Mesodermal cell (in vitro differentiated cells): ENCODE results near the gene FHIP2A.
"Not testable (repeated sequence)": the region's sequence is repeated elsewhere in the genome, so short reads cannot be mapped to it uniquely, and the experiment has no call there.

Source experiments
- H3K27ac ChIP-seq: 2 replicates; pipeline ENCODE4 v1.7.0; 2013; ENCODE audit warnings: mild to moderate bottlenecking, low read depth, low read length, moderate library complexity; ENCODE audit not compliant: severe bottlenecking
- H3K36me3 ChIP-seq: 2 replicates; pipeline ENCODE4 v1.7.1; 2013; ENCODE audit warnings: mild to moderate bottlenecking, low read length, moderate library complexity; ENCODE audit not compliant: control insufficient read depth, insufficient read depth
- H3K4me1 ChIP-seq: one replicate; pipeline ENCODE4 v1.7.1; 2013; ENCODE audit warnings: mild to moderate bottlenecking, low read length; ENCODE audit not compliant: insufficient read depth, control insufficient read depth, poor library complexity, severe bottlenecking
- H3K4me3 ChIP-seq: 2 replicates; pipeline ENCODE4 v1.7.0; 2013; ENCODE audit warnings: low read length, control low read depth, mild to moderate bottlenecking; ENCODE audit not compliant: insufficient read depth, poor library complexity, severe bottlenecking; ENCODE audit errors: extremely low read depth
- H3K9me3 ChIP-seq: 2 replicates; pipeline ENCODE4 v1.7.1; 2013; ENCODE audit warnings: mild to moderate bottlenecking, low read length, moderate library complexity; ENCODE audit not compliant: control insufficient read depth
- WGBS, 2 experiments: methylation state at CpG; one replicate each; pipeline ENCODE4 v1.1.5; 2013; ENCODE audit warnings: missing lambda C conversion rate in 2 of 2; ENCODE audit not compliant: insufficient coverage in 2 of 2; 5-methylcytosine and 5-hydroxymethylcytosine counted together

The FHIP2A gene

DNA sequence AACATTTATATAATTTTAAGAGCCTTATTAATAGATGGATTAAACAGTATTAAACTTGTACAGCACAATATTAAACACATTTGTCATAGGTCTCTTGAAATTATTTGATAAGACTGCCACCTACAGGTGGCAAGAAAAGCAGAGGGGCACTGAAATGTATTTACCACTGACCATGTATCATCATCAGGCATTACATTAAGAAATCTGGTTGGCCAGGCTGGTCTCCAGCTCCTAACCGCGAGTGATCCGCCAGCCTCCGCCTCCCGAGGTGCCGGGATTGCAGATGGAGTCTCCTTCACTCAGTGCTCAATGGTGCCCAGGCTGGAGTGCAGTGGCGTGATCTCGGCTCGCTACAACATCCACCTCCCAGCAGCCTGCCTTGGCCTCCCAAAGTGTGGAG is 35.1 kb upstream of the FHIP2A start:
- not testable (repeated sequence) for H3K9me3 ChIP-seq, H3K4me1 ChIP-seq, H3K4me3 ChIP-seq, H3K27ac ChIP-seq, H3K36me3 ChIP-seq
- WGBS, 2 experiments = 88% methylated on average over 7 of the region's 9 CpGs; no CpG with 5 or more reads in 1 of the 2 experiments

DNA sequence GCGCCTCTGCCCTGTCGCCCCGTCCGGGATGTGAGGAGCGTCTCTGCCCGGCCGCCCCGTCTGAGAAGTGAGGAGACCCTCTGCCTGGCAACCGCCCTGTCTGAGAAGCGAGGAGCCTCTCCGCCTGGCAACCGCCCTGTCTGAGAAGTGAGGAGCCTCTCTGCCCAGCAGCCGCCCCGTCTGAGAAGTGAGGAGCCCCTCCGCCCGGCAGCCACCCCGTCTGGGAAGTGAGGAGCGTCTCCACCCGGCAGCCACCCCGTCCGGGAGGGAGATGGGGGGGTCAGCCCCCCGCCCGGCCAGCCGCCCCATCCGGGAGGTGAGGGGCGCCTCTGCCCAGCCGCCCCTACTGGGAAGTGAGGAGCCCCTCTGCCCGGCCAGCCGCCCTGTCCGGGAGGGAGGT is 34.4 kb upstream of the FHIP2A start:
- not testable (repeated sequence) for H3K27ac ChIP-seq, H3K4me1 ChIP-seq, H3K4me3 ChIP-seq, H3K9me3 ChIP-seq, H3K36me3 ChIP-seq
- WGBS, 2 experiments = 100% methylated on average over 4 of the region's 30 CpGs; no CpG with 5 or more reads in 1 of the 2 experiments

DNA sequence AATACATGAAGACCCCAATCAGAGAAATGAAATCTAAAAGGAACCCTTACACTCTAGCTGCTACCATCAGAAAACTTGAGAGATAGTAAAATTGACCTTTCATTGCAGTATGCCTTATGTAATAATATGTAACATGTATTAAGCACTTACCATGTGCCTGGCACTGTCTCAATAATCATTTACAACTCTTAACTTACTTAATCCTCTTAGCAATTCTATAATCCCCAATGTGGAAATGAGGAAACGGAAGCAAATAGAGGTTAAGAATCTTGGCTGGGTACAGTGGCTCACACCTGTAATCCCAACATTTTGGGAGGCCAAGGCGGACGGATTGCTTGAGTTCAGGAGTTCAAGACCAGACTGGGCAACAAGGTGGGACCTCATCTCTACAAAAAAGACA is 29.8 kb upstream of the FHIP2A start:
- H3K27ac ChIP-seq = no peak overlapping the region
- no peak overlapping the region for H3K4me3 ChIP-seq
- 94 to 100% methylated on average over 2 to 3 of the region's 3 CpGs for WGBS, 2 experiments
- H3K4me1 ChIP-seq = no peaks in the 10 kb centered on the region
- no peaks in the 10 kb centered on the region for H3K9me3 ChIP-seq
- H3K36me3 ChIP-seq = no peaks in the 10 kb centered on the region

DNA sequence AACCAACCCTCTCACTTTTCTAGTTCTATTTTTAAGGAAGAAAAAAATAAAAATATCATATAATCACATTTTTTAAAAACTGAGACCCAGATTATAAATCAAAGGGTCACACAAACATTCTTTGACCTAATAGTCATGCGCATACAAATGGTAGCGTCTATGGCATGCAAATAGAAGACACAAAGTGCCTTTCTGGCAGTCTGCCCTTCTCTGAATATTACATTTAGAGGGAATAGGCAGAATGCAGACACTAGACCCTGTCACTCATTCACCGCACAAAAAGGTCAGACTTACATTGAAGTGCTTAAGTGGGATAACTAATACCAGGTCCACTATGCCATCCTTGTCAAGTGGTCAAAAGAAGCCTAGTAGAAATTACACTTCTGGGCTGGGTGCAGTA is 26.5 kb upstream of the FHIP2A start:
- no peak overlapping the region for H3K4me3 ChIP-seq
- no peaks in the 10 kb centered on the region for H3K9me3 ChIP-seq
- H3K27ac ChIP-seq = no peak overlapping the region
- WGBS, 2 experiments = 87 to 100% methylated on average over 3 of the region's 3 CpGs
- H3K4me1 ChIP-seq = no peaks in the 10 kb centered on the region
- no peaks in the 10 kb centered on the region for H3K36me3 ChIP-seq

DNA sequence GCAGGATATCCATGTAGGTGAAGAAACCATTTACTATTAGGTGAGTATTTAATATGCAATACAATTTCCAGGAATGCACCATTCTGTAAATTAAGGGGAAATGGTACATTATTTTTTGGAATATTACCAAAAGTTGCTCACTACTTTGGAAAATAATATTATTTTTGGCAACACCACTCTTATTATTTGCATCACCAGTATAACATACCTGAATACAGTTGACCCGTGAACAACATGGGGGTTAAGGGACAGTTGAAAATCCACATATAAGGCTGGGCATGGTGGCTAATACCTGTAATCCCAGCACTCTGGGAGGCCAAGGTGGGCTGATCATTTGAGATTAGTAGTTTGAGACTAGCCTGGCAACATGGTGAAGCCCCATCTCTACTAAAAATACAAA is 21.2 kb upstream of the FHIP2A start:
- Histone ChIP-seq H3K4me3 (no peak overlapping the region), H3K4me1 (no peaks in the 10 kb centered on the region), H3K27ac (no peak overlapping the region), H3K36me3 (no peaks in the 10 kb centered on the region), H3K9me3 (no peaks in the 10 kb centered on the region)
- no CpG with 5 or more reads among the region's 1 CpG for WGBS, 2 experiments

DNA sequence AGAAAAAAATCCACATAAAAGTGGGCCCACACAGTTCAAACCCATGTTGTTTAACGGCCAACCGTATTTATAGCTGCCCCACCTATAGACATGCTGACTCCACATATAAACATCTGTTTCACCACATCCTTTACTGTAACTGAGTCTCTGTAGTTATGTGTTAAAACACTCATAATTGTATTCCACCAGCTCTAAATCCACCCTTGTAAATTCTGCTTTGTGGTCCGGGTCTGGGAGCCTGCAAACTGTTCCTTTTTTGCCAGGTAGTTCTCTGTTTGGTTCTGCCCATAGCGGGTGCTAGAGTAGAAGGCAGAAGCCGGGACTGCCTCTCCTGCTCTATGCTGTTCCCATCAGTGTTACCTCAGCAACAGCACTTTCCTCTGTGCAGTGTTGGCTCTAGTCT is 20.2 kb upstream of the FHIP2A start:
- 96 to 100% methylated on average over 1 to 4 of the region's 5 CpGs for WGBS, 2 experiments
- no peak overlapping the region for H3K27ac ChIP-seq
- H3K4me1 ChIP-seq = no peaks in the 10 kb centered on the region
- H3K9me3 ChIP-seq = no peaks in the 10 kb centered on the region
- H3K36me3 ChIP-seq = no peaks in the 10 kb centered on the region
- no peak overlapping the region for H3K4me3 ChIP-seq

DNA sequence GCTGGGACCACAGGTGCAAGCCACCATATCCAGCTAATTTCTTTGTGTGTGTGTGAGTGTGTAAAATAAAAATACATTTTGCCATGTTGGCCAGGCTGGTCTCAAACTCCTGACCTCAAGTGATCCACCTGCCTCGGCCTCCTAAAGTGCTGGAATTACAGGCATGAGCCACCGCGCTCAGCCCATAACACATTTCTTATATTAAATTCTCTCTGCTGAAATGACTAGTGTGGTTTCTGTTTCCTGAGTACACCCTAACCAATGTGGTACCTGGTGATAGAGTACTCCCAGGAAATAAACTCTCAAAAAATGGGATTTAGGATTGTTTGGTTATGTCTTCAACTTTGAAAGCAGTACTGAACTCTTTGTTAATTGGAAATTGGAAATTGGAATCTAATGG is 19.4 kb upstream of the FHIP2A start:
- H3K4me3 ChIP-seq = no peak overlapping the region
- no peaks in the 10 kb centered on the region for H3K36me3 ChIP-seq
- H3K27ac ChIP-seq = no peak overlapping the region
- no peaks in the 10 kb centered on the region for H3K9me3 ChIP-seq
- 100% methylated on average over 1 of the region's 3 CpGs; no CpG with 5 or more reads in 1 of the 2 experiments for WGBS, 2 experiments
- no peaks in the 10 kb centered on the region for H3K4me1 ChIP-seq

DNA sequence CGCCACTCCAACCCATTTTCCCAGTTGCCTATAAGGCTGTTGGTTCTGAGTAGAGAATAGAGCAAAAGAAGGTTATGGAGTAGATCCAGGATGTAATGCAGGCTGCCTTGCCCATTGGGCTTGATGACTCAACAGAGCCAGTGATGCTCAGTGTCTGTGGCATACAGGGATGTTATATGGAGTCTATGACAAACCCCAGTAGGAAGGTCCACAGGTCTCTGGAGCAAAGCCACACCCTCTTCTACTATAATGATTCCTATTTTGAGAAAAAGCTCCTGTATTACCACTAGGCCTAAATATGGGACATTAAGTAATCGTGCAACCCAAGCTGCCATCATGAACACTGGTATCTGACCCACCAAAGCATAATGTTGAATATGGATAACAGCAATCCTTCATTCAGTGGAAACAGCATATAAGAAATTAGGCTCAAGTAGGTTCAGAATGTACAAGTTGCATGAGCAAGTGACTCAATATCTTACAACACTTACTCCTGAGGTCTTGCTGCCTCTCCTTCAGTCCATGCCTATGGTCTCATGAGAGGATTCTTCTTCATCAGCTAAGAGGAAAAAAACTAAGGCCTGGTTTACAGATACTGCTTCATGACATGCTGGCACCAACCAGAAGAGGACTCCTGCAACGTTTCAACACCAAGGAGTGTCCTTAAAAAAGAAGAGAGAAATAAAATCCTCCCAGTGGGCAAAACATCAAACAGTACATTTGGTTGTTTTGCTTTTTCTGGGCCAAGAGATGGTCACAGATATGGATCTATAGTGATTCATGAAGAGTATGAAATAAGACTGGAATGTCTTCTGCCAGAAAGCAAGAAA is 14.8 kb upstream of the FHIP2A start:
- H3K9me3 ChIP-seq = no peaks in the 10 kb centered on the region
- WGBS, 2 experiments = 100% methylated on average over 1 of the region's 3 CpGs; no CpG with 5 or more reads in 1 of the 2 experiments
- H3K36me3 ChIP-seq = no peaks in the 10 kb centered on the region
- no peak overlapping the region for H3K4me3 ChIP-seq
- no peak overlapping the region for H3K27ac ChIP-seq
- H3K4me1 ChIP-seq = no peaks in the 10 kb centered on the region

DNA sequence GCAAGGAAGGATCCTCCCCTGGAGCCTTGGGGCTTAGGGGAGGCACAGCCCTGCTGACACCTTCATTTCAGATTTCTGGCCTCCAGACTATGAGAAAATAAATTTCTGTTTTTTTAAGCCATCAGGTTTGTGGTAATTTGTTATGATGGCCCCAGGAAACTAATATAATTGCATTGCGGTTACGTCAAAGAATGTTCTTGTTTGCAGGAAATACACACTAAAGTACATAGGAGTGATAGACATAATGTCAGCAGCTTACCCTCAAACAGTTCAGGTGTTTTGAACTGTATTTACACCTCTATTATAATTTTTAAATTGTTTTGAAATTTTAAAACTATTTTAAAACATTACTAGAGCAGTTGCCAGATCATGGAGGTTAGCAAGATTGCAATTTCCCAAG is 12.6 kb upstream of the FHIP2A start:
- H3K36me3 ChIP-seq = no peaks in the 10 kb centered on the region
- no peak overlapping the region for H3K4me3 ChIP-seq
- no peaks in the 10 kb centered on the region for H3K9me3 ChIP-seq
- 93% methylated on average over 2 of the region's 2 CpGs; no CpG with 5 or more reads in 1 of the 2 experiments for WGBS, 2 experiments
- H3K4me1 ChIP-seq = no peaks in the 10 kb centered on the region
- no peak overlapping the region for H3K27ac ChIP-seq

DNA sequence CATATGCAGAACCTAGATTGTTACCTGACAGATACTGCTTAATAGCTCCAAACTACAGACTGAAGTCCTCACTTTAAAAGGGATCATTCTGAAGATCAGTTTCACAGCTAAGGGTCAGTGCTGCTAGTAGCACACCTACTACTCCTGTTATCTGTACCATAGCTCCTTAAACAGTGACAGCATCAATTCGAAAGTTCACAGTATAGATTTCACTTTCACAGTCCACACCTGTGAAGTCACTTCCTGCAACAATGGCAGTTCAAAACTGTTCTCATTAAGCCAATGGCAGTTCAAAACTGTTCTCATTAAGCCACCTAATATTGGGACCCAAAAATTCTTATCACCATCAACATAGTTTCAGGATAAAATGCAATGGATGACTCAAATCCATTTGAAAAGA is 10.7 kb upstream of the FHIP2A start:
- no peak overlapping the region for H3K27ac ChIP-seq
- no peaks in the 10 kb centered on the region for H3K4me1 ChIP-seq
- no peak overlapping the region for H3K4me3 ChIP-seq
- H3K9me3 ChIP-seq = no peaks in the 10 kb centered on the region
- WGBS, 2 experiments = 85% methylated on average over 1 of the region's 1 CpG
- no peaks in the 10 kb centered on the region for H3K36me3 ChIP-seq

DNA sequence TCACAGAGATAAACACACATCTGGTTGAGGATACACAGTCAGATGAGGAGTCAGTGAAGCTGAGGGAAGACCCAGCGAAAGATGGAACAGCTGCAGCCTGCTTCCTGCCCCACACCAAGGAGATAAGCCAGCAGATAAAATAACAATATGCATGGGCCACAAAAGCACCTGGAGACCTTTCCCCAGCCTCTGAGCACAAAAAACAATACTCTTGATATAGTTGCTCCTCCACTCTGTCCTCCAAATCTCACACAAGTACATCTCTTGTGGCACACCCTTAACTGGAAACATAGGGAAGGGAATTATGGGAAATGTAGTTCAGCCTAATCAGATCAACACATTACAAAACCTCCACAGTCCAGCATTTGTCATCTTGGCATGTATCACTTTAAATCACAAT is 9.7 kb upstream of the FHIP2A start:
- Histone ChIP-seq H3K4me1 (no peaks in the 10 kb centered on the region), H3K9me3 (no peaks in the 10 kb centered on the region), H3K36me3 (no peaks in the 10 kb centered on the region), H3K4me3 (no peak overlapping the region), H3K27ac (no peak overlapping the region)
- WGBS, 2 experiments = 100% methylated on average over 1 of the region's 1 CpG
